ENCODE measurements around the gene RBM23.

Gene RBM23

DNA sequence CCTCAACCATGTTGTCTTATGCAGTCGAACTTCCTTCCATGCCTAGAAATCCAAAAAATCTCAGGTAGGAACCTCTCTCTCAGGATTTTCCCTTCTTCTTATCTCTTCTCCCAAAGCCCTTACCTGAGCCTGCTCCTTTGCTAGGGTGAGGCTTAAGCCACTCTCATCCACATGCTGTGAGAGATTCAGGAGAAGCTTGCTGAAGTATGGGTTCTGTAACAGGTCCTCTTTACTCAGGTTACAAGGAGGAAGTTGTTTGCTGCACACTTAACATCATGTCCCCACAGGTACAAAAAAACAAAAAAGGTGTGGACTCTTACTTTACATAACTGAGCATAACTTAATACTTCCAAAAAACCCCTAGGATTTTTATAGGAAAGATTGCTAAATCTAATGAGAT lies 33.5 kb upstream of the RBM23 start:
- TF ChIP-seq FOXP2 (optimal IDR thresholded peaks at IDR 0.05; ENCODE audit: borderline replicate concordance, extremely low read depth, extremely low read length, insufficient read depth) = no peak

DNA sequence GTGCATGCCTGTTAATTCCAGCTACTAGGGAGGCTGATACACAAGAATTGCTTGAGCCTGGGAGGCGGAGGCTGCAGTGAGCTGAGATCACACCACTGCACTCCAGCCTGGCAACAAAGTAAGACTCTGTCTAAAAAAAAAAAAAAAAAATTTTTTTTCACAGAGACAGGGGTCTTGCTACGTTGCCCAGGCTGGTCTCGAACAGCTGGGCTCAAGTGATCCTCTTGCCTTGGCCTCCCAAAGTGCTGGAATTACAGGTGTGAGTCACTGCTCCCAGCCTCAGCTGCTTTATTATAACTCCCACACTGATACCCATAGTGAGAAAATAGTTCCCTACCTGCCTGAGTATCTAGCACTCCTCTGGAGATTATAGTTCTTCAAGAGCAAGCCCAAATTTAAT lies 26.7 kb upstream of the RBM23 start:
- TF ChIP-seq TAF1 (IDR thresholded peaks at IDR 0.05; ENCODE audit: borderline replicate concordance, insufficient read depth, low read length) (no peak), REST (IDR thresholded peaks at IDR 0.05; ENCODE audit: insufficient read depth in 1 of 2, low read depth in 2 of 2, low read length in 2 of 2) (no peak), POLR2AphosphoS5 (IDR thresholded peaks at IDR 0.05; ENCODE audit: low read depth, low read length) (no peak), FOXP2 (optimal IDR thresholded peaks at IDR 0.05; ENCODE audit: borderline replicate concordance, extremely low read depth, extremely low read length, insufficient read depth) (no peak), SIN3A (IDR thresholded peaks at IDR 0.05; ENCODE audit: borderline replicate concordance, insufficient read depth, low read length) (no peak)

DNA sequence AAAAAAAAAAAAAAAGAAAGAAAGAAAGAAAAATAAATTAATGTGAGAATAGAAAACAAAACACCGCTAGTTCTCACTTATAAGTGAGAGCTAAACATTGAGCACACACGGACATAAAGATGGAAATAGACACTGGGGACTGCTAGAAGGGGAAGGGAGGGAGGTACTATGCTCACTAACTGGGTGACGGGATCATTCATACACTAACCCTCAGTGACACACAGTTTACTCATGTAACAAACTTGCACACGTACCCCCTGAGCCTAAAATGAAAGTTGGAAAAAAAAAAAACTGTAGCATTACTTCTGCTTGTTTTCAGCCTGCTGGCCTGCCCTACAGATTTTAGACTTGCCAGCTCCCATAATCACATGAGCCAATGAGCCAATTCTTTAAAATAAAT lies 20.7 kb upstream of the RBM23 start:
- TF ChIP-seq FOXP2 (optimal IDR thresholded peaks at IDR 0.05; ENCODE audit: borderline replicate concordance, extremely low read depth, extremely low read length, insufficient read depth) (no peak), SIN3A (IDR thresholded peaks at IDR 0.05; ENCODE audit: borderline replicate concordance, insufficient read depth, low read length) (no peak), POLR2AphosphoS5 (IDR thresholded peaks at IDR 0.05; ENCODE audit: low read depth, low read length) (no peak), TAF1 (IDR thresholded peaks at IDR 0.05; ENCODE audit: borderline replicate concordance, insufficient read depth, low read length) (no peak), REST (IDR thresholded peaks at IDR 0.05; ENCODE audit: insufficient read depth in 1 of 2, low read depth in 2 of 2, low read length in 2 of 2) (no peak)

DNA sequence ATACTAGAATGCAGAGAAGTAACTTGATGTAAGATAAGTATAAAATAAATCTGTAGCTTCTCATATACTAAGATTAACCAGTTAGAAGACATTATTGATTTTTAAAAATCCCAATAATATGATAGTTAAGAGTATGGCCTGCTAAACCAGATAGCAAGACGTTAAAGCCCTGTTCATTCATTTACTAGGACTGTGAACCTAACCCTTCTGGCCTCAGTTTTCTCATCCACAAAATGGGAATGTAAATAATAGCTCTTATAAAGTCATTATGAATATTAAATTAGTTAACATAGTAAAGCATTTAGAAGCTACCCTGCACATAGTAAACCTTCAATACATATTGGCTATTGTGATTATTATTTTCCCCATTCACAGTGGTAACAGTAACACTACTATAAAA lies 16.2 kb upstream of the RBM23 start:
- TF ChIP-seq TAF1 (IDR thresholded peaks at IDR 0.05; ENCODE audit: borderline replicate concordance, insufficient read depth, low read length) = no peak
- no peak for TF ChIP-seq POLR2AphosphoS5 (IDR thresholded peaks at IDR 0.05; ENCODE audit: low read depth, low read length)
- no peak for TF ChIP-seq SIN3A (IDR thresholded peaks at IDR 0.05; ENCODE audit: borderline replicate concordance, insufficient read depth, low read length)
- no peak for TF ChIP-seq REST (IDR thresholded peaks at IDR 0.05; ENCODE audit: insufficient read depth in 1 of 2, low read depth in 2 of 2, low read length in 2 of 2)
- TF ChIP-seq FOXP2 (optimal IDR thresholded peaks at IDR 0.05; ENCODE audit: borderline replicate concordance, extremely low read depth, extremely low read length, insufficient read depth) = no peak

- TF ChIP-seq SIN3A (IDR thresholded peaks at IDR 0.05; ENCODE audit: borderline replicate concordance, insufficient read depth, low read length) (no peak), POLR2AphosphoS5 (IDR thresholded peaks at IDR 0.05; ENCODE audit: low read depth, low read length) (no peak), REST (IDR thresholded peaks at IDR 0.05; ENCODE audit: insufficient read depth in 1 of 2, low read depth in 2 of 2, low read length in 2 of 2) (no peak), FOXP2 (optimal IDR thresholded peaks at IDR 0.05; ENCODE audit: borderline replicate concordance, extremely low read depth, extremely low read length, insufficient read depth) (no peak), TAF1 (IDR thresholded peaks at IDR 0.05; ENCODE audit: borderline replicate concordance, insufficient read depth, low read length) (no peak)
These were observed 13.2 kb upstream of the RBM23 start for GRCh38 chr14:22932146-22932545.

All from PFSK-1 (cell line).